ENCODE measurements around the gene PODNL1. TPM values are rescaled to one million over a fixed set of nuclear protein-coding genes. Genes with fewer than 3 reads are reported as not detected.
A peak's percentile ranks its signal among the peaks of the same experiment; 100 is the strongest.

The PODNL1 gene
- total RNA-seq, 1 donor from 2014 or later, result 5.2 TPM

DNA sequence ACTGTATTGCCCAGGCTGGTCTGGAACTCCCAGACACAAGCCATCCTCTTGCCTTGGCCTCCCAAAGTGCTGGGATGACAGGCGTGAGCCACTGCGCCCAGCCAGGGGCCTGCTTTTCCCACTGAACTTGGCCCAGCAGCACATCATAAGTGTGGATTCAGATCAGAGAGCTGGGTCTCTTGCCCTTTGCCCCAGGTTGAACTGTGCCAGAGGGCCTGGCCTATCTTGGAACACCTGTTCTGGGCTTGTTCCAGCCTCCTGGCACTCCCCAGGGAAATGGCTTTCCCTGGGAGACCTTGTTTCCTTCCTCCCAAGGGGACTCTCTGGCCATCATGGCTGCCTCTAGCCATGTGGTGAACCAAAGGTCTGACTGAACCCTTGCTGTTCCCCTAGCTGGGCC, 28.8 kb downstream of the PODNL1 start:
- peaks cover 19% of the 10 kb centered on the region for H3K4me1 ChIP-seq
- no peak overlapping the region for H3K4me3 ChIP-seq
- intact Hi-C loops (cut with DNase I), result no loop called here
- H3K36me3 ChIP-seq, result peaks cover 3 to 19% of the 10 kb centered on the region in 2 donors
- H3K27me3 ChIP-seq, result no peaks in the 10 kb centered on the region
- TF ChIP-seq POLR2A (IDR thresholded peaks at IDR 0.05) (no peak), POLR2AphosphoS5 (IDR thresholded peaks at IDR 0.05; ENCODE audit: insufficient read depth in 1 of 2, low read depth in 1 of 2) (no peak)
- TF ChIP-seq, protein P1, sequence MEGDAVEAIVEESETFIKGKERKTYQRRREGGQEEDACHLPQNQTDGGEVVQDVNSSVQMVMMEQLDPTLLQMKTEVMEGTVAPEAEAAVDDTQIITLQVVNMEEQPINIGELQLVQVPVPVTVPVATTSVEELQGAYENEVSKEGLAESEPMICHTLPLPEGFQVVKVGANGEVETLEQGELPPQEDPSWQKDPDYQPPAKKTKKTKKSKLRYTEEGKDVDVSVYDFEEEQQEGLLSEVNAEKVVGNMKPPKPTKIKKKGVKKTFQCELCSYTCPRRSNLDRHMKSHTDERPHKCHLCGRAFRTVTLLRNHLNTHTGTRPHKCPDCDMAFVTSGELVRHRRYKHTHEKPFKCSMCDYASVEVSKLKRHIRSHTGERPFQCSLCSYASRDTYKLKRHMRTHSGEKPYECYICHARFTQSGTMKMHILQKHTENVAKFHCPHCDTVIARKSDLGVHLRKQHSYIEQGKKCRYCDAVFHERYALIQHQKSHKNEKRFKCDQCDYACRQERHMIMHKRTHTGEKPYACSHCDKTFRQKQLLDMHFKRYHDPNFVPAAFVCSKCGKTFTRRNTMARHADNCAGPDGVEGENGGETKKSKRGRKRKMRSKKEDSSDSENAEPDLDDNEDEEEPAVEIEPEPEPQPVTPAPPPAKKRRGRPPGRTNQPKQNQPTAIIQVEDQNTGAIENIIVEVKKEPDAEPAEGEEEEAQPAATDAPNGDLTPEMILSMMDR (IDR thresholded peaks at IDR 0.05), result no peak
- H3K27ac ChIP-seq, result no peak overlapping the region
- DNase-seq (ENCODE audit: extremely low spot score in 2 of 2), result no peak
- H3K9me3 ChIP-seq, result no peaks in the 10 kb centered on the region

DNA sequence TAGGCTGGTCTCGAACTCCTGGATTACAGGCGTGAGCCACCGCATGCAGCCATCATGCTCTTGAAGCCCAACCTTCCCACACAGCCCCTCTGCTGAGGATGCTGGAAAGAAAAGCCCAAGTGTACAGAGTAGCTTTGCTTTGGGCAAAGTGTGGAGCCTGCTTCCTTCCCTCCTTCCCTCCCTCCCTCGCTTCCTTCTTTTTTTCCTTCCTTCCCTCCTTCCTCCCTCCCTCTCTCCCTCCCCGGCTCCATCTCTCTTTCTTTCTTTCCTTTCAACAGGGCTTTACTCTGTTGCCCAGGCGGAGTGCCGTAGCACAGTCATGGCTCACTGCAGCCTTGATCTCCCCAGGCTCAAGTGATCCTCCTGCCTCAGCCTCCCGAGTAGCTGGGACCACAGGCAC, 29.5 kb downstream of the PODNL1 start:
- Histone ChIP-seq H3K27ac (no peak overlapping the region), H3K27me3 (no peaks in the 10 kb centered on the region), H3K4me1 (peaks cover 19% of the 10 kb centered on the region), H3K4me3 (no peak overlapping the region), H3K9me3 (no peaks in the 10 kb centered on the region), H3K36me3 (peaks cover 3 to 15% of the 10 kb centered on the region in 2 donors)
- intact Hi-C loops (cut with DNase I), result no loop called here
- TF ChIP-seq, protein P1 (IDR thresholded peaks at IDR 0.05), result no peak
- TF ChIP-seq POLR2A (IDR thresholded peaks at IDR 0.05), result no peak
- TF ChIP-seq POLR2AphosphoS5 (IDR thresholded peaks at IDR 0.05; ENCODE audit: insufficient read depth in 1 of 2, low read depth in 1 of 2), result no peak
- no peak for DNase-seq (ENCODE audit: extremely low spot score in 2 of 2)

DNA sequence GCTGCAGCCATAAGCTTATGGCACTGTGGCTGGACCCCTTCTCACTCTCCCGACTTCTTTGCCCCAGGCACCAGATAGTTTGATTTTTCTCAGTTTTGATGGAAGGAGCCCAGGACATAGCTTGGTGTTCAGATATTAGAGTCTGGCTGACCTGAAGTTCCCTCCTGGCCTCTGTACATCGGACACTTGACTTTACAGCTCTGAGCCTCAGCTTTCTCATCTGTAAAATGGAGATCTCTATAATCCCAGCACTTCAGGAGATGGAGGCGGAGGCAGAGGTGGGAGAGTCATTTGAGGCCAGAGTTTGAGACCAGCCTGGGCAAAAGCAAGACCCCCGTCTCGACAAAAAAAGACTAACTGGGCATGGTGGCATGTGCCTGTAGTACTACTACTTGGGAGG, 31.3 kb downstream of the PODNL1 start:
- Histone ChIP-seq H3K4me1 (peaks cover 19% of the 10 kb centered on the region), H3K27ac (no peak overlapping the region), H3K4me3 (peak overlapping the region; percentile 79 to 99), H3K36me3 (no peaks in the 10 kb centered on the region), H3K27me3 (no peaks in the 10 kb centered on the region), H3K9me3 (no peaks in the 10 kb centered on the region)
- TF ChIP-seq POLR2AphosphoS5 (IDR thresholded peaks at IDR 0.05; ENCODE audit: insufficient read depth in 1 of 2, low read depth in 1 of 2), result no peak
- TF ChIP-seq, protein P1 (IDR thresholded peaks at IDR 0.05), result no peak
- no peak for TF ChIP-seq POLR2A (IDR thresholded peaks at IDR 0.05)
- intact Hi-C loops (cut with DNase I), result no loop called here
- DNase-seq (ENCODE audit: extremely low spot score in 2 of 2), result no peak

DNA sequence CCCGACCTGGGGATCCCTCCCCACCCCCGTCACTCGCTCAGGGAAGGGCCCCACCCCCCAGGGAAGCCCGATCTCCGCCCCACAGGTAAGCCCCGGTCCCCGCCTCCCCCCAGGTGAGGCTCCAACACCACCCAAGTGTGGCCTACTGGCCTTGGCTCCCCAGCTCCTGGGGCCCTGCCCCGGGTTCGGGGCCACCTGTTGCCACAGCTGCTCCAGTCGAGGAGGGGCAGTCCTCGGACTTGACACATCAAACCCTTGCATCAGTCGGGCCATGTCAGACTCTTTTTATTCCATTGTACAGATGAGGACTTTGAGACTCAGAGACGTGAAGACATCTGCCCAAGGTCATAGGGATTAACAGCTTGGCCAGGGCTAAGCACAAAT, 31.7 kb downstream of the PODNL1 start:
- no peak for DNase-seq (ENCODE audit: extremely low spot score in 2 of 2)
- TF ChIP-seq, protein P1 (IDR thresholded peaks at IDR 0.05), result no peak
- TF ChIP-seq POLR2A (IDR thresholded peaks at IDR 0.05) (no peak), POLR2AphosphoS5 (IDR thresholded peaks at IDR 0.05; ENCODE audit: insufficient read depth in 1 of 2, low read depth in 1 of 2) (no peak)
- Histone ChIP-seq H3K4me1 (peaks cover 19% of the 10 kb centered on the region), H3K4me3 (peak overlapping the region; percentile 79 to 99), H3K9me3 (no peaks in the 10 kb centered on the region), H3K27ac (peak overlapping the region; percentile 93), H3K27me3 (no peaks in the 10 kb centered on the region), H3K36me3 (no peaks in the 10 kb centered on the region)
- intact Hi-C loops (cut with DNase I), result no loop called here

DNA sequence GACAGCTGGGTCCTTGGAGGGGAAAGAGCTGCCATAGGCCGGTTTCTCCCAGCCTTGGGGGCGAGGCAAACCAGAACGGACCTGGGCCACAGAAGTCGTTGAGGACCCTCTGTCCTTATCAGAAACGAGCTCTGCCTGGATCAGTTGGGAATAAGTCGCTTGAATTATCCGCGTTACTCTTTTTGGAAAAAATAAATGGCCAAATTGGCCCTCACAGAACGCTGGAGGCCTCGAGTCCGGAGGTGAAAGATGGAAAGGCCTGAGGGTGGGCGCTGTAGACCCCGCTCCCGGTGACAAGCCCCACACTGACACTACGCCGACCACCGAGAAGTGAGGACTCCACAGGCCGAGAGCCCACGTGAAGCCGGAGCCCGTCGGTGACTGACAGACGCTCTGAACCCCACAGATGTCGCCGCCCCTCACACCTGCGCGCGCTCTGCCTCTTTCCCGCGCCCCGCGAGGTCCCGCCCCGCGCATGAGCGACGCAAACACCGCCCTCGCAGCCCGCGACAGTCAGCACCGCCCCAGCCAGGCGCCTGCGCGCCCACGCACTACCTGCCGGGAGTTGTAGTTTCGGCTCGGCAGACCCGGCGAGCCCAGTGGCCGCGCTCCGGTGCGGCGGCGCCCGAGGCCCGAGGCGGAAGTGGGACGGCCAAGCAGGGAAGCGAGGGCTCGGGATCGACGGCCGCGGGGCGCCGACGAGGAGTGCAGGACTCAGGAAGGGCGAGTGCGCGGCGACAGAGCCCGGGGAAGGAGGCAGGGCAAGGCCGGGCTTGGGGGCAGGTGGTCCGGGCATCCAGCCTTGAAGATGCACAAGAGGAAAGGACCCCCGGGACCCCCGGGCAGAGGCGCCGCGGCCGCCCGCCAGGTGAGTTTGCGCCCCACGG, 32.3 kb downstream of the PODNL1 start, which contains the start of the genes BRME1 and CC2D1A:
Gene BRME1, minus strand, starts transcription at position 484 of the 887 bp plus-strand sequence. CDS start 1,225 bp downstream, outside the sequence.
Gene CC2D1A, plus strand, starts transcription at position 568 of the 887 bp plus-strand sequence. Its CDS starts 241 bp downstream, at position 809.
- Histone ChIP-seq H3K27ac (peak within 1 kb of the TSS; percentile 93), H3K4me1 (peaks cover 19% of the 10 kb centered on the region), H3K36me3 (no peaks in the 10 kb centered on the region), H3K4me3 (peak within 1 kb of the TSS; percentile 79 to 99), H3K27me3 (no peaks in the 10 kb centered on the region), H3K9me3 (no peaks in the 10 kb centered on the region)
- no peak for DNase-seq (ENCODE audit: extremely low spot score in 2 of 2)
- TF ChIP-seq POLR2A (IDR thresholded peaks at IDR 0.05) (no peak), POLR2AphosphoS5 (IDR thresholded peaks at IDR 0.05; ENCODE audit: insufficient read depth in 1 of 2, low read depth in 1 of 2) (peak; percentile 28 to 58)
- TF ChIP-seq, protein P1 (IDR thresholded peaks at IDR 0.05), result no peak
- intact Hi-C loops (cut with DNase I), result no loop called here
